Left ventricle myocardium inferior (tissue), 1 donor: ENCODE results near the gene PSIP1. TPM values are rescaled to one million over a fixed set of nuclear protein-coding genes. Genes with fewer than 3 reads are reported as not detected.

Source experiments
- DNase-seq: peaks from one replicate; pipeline ENCODE4 v3.0.0-alpha.2; 2020
- H3K27ac ChIP-seq: fragments of 200-600 bp; replicated peaks from 2 replicates; pipeline ENCODE4 v1.8.0; 2021
- H3K27me3 ChIP-seq: fragments of 200-600 bp; 2 replicates; pipeline ENCODE4 v1.8.0; 2021; ENCODE audit warnings: low read depth
- H3K36me3 ChIP-seq: fragments of 200-600 bp; 2 replicates; pipeline ENCODE4 v1.8.0; 2021
- H3K4me1 ChIP-seq: fragments of 200-600 bp; 2 replicates; pipeline ENCODE4 v1.8.0; 2021
- H3K4me3 ChIP-seq: fragments of 200-600 bp; 2 replicates; pipeline ENCODE4 v1.8.0; 2021; ENCODE audit warnings: mild to moderate bottlenecking, moderate library complexity
- H3K9me3 ChIP-seq: fragments of 200-600 bp; replicated peaks from 2 replicates; pipeline ENCODE4 v1.8.0; 2021
- CTCF ChIP-seq: fragments of 200-600 bp; IDR thresholded peaks from 2 replicates; pipeline ENCODE4 v1.8.0; 2021; ENCODE audit warnings: antibody characterized with exemption, mild to moderate bottlenecking, borderline replicate concordance
- intact Hi-C: fragments of 100-400 bp; cut with micrococcal nuclease; formaldehyde crosslinking; loops from one replicate; pipeline ENCODE4 v1.11.0; 2022
- total RNA-seq: library from RNA; stranded (reverse); fragmentation: NEBNext Ultra II Directional; extraction: Animal tissue kit (Norgen Biotek cat#: 25700); gene quantifications from one replicate; pipeline ENCODE4 v1.2.1, GENCODE V29; 2021
- donor health status: DM: no; HTN: yes; CAD: no; lungs with severe emphysema.

The PSIP1 gene
- total RNA-seq, 1 donor from 2014 or later = 22.5 TPM

GRCh38 chr9:15491950-15492349 lies 18.8 kb downstream of the PSIP1 start:
- no peak for DNase-seq
- intact Hi-C loops = loop anchor here (10.0 kb wide), 1 partner anchor 113 kb away; no protein-coding TSS in a partner anchor
- H3K4me1 ChIP-seq = peaks cover 7% of the 10 kb centered on the region
- no peak overlapping the region for H3K27ac ChIP-seq
- H3K4me3 ChIP-seq = no peak overlapping the region
- no peaks in the 10 kb centered on the region for H3K27me3 ChIP-seq
- H3K9me3 ChIP-seq = no peaks in the 10 kb centered on the region
- peaks cover 12% of the 10 kb centered on the region for H3K36me3 ChIP-seq
- no peak for TF ChIP-seq CTCF

- Histone ChIP-seq H3K27ac (no peak overlapping the region), H3K27me3 (no peaks in the 10 kb centered on the region), H3K9me3 (no peaks in the 10 kb centered on the region), H3K4me1 (no peaks in the 10 kb centered on the region), H3K36me3 (peaks cover 17% of the 10 kb centered on the region), H3K4me3 (no peak overlapping the region)
- no peak for DNase-seq
- TF ChIP-seq CTCF = peak; percentile 53
- intact Hi-C loops = no loop called here
Measured at GRCh38 chr9:15485836-15486666, 24.7 kb downstream of the PSIP1 start.

DNA sequence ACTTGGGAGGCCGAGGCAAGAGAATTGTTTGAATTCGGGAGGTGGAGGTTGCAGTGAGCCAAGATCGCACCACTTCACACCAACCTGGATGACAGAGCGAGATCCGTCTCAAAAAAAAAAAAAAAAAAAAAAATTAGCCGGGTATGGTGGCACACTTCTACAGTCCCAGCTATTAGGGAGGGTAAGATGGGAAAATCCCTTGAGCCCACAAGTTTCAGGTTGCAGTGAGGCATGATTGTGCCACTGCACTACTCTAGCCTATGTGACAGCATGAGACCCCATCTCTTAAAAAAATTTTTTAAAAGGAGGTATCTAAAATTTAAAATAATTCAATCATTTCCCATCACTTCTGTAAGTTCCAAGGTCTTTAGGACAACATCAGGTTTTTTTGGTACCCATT lies 26.0 kb downstream of the PSIP1 start:
- TF ChIP-seq CTCF = no peak
- H3K36me3 ChIP-seq = peaks cover 17% of the 10 kb centered on the region
- intact Hi-C loops = no loop called here

DNA sequence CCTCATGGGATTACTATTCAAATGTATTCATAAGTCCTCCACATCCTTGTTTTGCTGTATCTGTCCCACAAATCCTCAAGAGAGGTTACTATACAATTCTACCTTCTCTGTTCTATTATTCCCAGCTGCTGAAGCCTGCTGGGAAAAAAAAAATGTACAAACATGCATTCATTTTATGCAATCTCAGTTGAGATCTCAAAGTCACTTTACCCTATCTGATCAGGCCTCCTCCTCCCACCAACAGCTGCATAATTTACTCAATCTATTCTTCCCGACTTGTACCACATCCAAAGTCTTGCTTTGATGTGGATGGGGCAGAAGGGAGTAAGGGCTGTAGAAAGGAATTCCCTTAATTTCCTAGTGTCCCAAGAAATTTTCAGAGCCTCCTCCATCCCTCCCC lies 28.6 kb downstream of the PSIP1 start:
- Histone ChIP-seq H3K36me3 (peaks cover 17% of the 10 kb centered on the region), H3K4me3 (no peak overlapping the region), H3K4me1 (no peaks in the 10 kb centered on the region), H3K27me3 (no peaks in the 10 kb centered on the region), H3K9me3 (no peaks in the 10 kb centered on the region), H3K27ac (no peak overlapping the region)
- DNase-seq = no peak
- TF ChIP-seq CTCF = no peak
- intact Hi-C loops = no loop called here

More for the DNA sequence above, 26.0 kb downstream of the PSIP1 start:
- H3K27ac ChIP-seq = no peak overlapping the region
- no peak for DNase-seq
- H3K4me3 ChIP-seq = no peak overlapping the region
- no peaks in the 10 kb centered on the region for H3K4me1 ChIP-seq
- H3K9me3 ChIP-seq = no peaks in the 10 kb centered on the region
- no peaks in the 10 kb centered on the region for H3K27me3 ChIP-seq

DNA sequence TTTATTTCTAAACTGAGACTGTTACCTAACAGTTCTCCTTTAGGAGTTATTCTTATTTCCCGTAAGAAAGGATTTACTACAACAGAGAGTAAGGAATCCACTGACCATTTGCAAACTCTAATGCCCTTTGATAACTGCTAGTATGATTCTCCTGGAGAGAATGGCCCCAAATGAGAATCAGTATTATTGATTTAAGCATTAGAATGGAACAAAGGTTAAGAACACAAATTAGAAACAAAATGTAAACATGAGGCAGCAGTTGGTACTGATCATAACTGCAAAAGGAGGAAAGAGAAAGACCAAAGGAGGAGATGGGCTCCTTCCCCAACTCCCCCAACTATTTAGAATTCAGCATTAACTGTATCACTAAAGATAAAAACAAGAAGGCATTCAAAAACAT lies 30.7 kb downstream of the PSIP1 start:
- no peak for DNase-seq
- Histone ChIP-seq H3K27ac (no peak overlapping the region), H3K27me3 (no peaks in the 10 kb centered on the region), H3K9me3 (no peaks in the 10 kb centered on the region), H3K4me1 (no peaks in the 10 kb centered on the region), H3K4me3 (no peak overlapping the region), H3K36me3 (peaks cover 23% of the 10 kb centered on the region)
- TF ChIP-seq CTCF = no peak
- intact Hi-C loops = no loop called here
